Measurements from ENCODE around the gene TMEM238L.

Gene TMEM238L

DNA sequence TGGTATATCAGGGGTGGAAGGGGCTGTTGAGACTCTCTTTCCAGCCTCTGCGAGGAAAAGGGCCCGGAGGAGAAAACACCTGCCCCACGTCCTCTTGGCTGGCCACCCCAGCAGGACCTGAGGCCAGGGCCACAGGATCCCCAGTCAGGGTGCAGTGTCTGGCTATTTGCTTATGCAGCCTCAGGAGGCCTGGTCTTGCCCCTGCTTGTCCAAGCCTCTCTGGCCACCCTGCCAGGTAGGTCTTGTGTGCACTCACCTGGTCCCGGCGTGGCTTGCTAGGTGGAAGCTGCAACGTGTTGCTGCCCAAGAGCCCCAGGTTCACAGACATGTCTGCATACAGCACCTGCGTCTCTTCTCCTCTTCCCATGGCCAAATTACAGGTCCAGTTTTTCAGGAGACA, 549 bp downstream of the TMEM238L start:
- no peak for DNase-seq

DNA sequence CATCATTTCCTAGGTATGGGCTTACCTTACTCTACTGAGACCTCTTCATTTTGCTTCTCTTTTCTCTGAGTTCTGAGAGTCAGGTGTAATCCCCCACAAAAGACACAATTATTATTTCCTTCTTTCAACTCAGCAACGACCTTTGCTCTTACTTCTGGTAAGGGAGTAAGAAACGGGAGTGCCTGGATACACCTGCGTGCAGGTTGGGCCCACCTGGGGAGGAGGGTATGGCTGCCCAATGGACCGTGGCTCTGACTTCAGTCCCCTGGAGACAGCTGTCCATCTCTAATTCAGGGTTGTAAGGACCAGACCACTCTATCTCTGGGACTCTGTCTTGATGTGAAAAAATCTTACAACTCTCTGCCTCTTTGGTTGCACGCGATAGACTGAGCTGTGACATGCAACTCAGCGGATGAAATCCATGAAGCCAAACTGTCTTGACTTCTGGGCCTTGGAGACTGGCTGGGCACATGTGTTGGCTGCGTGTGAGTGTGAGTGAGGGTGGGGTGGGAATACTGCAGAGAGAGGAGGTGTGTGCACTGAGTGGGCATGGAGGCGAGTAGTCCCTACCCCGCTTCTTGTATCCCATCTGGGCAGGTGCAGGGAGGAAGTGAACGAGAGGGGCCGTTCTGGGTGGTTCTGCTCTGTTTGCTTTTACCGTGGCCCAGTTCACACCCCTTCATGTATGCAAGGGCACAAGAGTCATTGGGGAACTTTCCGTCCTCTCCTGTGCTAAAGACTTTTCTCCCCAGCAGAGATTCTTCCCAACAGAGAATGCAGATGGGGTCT, 1.2 kb downstream of the TMEM238L start:
- DNase-seq = no peak

DNA sequence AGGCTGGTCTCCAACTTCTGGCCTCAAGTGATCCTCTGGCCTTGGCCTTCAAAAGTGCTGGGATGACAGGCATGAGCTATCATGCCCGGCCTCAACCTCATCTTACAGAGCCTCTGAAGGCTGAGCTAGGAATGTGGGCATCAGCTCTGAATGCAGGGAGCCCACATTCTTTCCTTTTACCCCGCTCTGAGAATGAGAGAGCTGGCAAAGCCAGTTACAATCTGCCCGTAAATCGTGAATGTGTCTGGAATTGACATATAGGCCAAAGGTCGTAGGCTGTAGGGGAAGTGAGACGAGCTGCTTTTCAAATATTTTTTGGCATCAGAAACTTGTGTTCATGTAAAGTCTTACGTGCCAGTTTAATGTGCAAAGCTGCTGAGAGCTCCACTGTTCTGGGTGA, 4.5 kb downstream of the TMEM238L start:
- no peak for DNase-seq

DNA sequence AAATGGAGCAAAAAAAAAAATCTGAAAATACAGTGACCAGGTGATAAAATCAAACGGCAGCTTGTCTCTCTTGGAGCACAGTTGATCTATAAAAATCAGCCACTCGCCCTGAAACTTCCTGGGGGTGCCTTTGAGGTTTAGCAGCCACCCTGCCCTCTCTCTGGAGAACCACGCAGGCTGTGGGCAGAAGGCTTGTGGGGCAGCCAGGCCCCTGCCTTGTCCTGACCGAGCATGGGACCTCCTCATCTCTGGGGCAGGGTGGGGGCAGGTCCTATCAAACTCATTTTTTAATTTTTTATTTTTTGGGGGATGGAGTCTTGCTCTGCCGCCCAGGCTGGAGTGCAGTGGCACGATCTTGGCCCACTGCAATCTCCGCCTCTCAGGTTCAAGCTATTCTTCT, 5.0 kb downstream of the TMEM238L start:
- no peak for DNase-seq

DNA sequence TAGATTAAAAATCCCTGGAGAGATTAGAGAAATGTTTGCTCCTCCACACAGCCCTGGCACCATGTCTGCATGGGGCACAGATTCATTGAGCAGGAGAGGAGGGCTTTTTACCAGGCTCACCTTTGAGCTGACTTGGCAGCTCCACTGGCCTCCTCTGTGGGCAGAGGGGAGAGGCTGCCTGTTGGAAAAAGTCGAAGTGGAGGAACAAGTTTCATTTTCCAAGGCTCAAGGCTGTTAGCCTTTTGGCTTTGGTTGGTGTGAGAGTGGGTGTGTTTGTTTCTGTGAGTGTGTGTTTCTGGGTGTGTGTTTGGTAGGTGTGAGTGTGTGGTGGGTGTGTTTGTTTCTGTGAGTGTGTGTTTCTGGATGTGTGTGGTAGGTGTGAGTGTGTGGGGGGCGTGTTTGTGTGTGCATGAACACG, 5.6 kb downstream of the TMEM238L start:
- DNase-seq = no peak

DNA sequence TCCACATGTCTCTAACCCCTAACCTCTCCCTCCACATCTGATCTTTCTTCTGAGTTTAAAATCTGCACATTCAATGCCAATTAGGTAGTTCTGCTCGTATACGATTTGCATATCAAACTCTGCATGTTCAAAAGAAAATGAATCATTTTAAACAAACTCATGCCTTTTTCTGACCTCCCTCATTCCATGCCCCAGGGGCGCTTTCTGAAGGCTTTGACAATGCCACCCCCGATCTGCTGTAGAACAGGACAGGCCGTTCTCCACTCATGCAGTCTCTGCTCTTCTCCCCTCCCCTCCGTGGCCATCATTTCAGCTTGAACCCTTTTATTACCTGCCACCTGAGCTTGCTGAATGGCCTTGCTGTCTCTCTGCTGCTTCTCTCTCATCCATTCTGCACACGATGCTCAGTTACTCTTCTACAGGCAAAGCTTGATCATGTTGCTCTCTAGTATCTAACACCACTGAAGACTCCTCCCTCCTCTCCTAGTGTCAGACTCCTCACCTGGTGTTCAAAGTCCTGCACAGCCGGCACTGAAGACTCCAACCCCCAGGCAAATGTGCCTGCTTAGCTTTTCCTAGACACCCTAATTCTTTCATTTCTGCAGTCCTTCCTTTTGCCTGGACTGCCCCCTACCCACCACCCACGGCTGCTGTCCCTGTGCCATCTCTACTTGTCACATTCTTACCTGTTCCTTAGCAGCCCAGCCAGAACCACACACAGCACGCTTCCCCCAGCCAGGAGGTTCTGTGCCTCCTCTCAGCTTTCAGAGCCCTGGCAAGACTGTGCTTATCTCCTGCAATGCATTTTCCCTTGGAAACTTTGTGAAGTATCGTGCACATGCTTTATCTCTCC, 6.2 kb downstream of the TMEM238L start:
- DNase-seq = no peak

DNA sequence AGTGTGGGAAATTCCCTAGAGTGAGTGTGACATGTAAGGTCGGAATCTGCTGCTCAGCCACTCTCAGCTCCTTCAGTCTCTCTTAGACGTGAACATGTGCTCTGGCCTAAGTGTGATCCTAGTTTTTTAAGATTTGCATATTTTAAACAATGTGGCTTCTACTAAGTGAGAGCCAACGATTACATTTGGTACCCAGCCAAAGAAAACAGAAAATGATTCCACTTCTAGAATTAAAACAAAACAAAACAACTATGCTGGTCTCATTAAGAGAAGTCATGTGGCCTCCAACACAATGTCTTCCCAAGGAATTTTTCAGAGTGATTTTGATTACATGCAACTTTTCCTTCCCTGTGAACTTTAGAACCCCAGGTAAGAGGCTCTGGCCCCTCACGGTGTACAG, 10.1 kb downstream of the TMEM238L start:
- DNase-seq = no peak

DNA sequence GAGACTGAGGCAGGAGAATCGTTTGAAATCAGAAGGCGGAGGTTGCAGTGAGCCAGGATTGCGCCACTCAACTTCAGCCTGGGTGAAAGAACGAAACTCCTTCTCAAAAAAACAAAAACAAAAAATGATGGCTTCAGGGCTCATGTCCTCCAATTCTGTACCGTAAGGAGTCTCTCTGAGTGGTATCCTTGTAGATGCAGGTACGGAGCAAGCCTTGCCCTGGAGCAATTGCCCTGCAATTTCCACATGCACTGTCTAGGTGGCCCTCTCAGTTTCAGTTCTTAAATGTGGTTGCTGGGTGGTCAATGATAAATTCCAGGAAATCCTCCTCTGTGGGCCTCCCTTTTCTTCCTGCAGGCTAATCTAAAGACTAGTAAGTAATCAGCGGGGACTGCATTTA, 10.6 kb downstream of the TMEM238L start:
- DNase-seq = no peak

DNA sequence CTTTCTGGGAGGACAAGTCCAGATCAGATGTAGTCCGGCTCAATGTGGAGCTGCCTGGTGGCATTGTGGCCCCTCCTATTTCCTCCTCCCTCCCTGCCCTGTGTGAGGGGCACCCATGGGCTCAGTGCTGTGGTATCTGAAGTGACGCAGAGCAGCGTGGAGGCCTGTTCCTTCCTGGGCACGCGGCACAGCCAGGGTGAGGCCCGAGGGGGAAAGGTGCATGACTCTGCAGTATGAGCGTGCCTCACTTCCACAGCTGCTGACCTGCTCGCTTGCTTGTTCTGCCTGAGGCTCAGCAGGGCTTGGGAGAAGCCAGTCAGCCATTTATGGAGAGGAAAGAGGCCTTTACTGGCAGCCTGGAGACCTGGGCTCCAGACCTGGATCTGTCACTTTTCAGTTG, 11.7 kb downstream of the TMEM238L start:
- DNase-seq = no peak

DNA sequence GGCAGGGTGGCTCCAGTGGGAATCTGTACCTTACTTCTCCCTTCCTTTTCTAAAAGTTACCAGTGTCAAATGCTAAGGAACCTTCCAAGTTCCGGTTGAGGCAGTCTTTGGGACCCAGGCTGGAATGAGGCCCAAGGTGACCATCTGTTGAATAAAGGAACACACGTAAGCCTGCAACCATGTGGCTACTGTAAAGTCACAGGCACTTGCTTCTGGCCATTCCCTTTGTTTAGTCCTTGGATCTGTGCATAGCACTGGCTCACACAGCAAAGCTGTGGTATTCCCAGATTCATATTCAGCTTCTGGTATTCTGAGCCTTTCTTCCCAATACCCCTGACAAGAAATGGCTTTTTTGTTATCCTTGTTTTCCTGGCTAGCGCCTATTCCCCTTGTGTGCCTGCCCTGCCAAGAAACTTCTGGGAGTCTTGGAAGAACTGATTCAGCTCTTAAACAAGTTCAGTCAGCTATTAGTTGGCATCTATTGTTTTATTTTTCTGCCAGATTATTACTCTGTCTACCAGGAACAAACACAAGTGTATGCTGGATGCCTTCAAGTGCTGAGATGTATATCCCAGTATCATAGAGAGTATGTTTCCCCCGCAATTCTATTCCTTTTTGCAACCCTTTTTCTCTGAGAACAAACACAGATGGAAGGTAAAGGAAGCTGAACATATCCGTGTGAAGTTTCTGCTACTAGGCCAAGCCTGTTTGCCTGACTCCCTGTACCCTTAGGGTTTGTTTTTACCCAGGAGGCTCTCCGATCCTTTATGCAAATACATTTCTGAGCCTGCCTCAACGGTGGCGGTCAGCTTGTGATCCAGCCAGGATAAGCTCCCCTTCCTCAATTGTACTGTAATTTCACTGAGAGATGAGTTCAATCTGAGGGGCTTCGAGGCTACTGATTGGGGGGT, 13.2 kb downstream of the TMEM238L start:
- DNase-seq = no peak

DNA sequence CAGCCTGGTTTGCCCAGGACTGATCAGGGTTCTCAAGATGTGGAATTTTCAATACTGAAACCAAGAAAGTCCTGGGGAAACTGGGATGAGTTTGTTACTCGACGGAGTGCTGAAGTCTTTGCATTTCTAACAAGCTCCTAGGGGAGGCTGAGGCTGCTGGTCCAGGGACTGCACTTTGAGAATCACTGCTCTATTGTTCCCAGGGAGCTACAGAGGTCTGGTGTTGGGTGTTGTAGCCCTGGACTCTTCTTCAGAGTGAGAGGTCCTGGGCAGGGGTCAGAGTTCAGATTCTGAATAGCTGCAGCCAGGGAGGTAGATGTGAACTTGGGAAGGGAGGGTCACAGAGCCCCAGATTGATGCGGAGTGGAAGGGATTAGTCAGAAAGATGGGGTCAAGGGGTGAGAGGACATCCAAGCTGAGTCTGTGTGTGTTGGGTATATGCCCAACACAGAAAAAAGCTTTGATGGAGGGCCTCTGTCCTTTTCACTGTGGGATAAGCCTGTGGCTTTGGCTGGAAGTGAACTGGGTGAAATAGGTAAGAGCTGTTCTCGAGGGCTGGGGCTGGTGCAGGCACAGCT, 14.1 kb downstream of the TMEM238L start:
- no peak for DNase-seq

DNA sequence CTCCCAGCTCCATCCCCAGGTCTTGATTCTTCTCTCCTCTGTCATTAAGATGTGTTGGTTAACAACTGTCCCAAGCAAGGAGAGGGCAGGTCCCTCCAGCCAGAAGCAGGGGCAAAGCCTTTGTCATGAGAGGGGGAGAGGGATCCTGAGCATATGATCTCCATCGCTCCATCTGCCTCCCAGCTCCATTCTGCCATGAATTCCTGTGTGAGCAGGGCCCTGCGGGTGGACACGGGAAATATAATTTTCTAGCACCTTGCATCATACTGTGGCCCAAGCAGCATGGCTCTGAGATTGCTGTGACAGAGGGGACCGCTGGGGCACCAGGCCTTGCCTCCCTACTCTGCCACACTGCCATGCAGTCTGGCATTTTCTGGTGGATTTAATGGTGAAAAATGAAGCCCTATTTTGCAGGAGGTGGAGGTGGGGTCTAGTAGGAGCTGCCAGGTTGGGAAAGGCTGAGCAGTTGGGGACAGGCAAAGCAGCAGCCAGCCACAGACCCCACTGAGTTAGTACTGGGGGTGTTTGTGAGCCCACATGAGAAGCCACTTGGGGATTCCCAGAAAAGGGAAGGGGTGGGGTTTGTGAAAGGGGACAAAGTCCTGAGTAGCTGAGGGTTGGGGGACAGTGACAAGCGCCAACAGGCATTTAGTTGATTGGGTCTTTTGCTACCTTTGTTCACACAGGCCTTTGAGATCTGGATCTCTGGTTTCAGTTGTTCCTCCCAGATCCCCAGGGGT, 16.4 kb downstream of the TMEM238L start:
- DNase-seq = no peak

DNA sequence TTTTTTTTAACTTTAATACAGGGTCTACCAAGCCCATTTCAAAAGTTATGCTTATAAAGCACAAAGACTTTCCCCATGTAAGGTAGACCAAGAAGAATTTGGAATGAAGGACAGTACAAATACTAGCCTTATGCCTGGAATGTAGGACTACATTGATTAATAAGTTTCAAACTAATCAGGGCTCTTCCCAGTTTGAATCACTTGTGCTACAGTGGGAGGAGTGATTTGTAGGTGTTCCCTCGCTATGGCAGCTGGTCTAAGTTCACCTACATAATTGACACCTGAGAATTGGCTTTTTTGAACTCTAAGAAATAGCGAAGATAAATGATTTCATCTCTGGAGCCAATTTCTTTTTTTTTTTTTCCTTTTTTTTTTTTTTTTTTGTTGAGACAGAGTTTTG, 18.6 kb downstream of the TMEM238L start:
- no peak for DNase-seq

DNA sequence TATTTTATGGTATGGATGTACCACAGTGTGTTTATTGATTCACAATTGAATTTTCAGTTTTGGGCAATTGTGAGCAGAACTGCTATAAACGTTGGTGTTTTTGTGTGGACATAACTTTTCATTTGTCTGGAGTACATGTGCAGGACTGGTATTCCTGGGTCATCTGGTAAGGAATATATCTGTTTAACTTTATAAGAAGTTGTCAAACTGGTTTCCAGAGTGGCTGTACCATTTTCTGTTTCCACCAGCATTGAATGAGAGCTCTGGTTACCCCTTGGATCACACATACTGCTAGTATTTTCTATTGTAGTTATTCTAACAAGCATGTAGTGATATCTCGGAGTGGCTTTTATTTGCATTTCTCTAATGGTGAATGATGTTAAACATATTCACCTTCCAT, 24.3 kb downstream of the TMEM238L start:
- no peak for DNase-seq

DNA sequence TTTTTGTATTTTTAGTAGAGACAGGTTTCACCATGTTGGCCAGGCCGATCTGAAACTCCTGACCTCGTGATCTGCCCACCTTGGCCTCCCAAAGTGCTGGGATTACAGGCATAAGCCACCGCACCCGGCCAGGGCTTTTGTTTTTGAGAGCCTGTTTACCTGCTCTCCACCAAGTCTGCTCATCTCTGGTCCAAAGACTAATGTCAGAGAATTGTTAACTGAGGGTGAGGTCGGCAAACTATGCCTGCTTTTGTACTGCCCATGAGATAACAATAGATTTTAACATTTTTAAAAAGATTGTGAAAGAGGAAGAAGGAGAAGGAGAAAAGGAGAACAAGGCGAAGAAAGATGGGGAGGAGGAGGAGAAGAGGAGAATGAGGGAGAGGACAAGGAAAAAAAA, 26.0 kb downstream of the TMEM238L start:
- no peak for DNase-seq

DNA sequence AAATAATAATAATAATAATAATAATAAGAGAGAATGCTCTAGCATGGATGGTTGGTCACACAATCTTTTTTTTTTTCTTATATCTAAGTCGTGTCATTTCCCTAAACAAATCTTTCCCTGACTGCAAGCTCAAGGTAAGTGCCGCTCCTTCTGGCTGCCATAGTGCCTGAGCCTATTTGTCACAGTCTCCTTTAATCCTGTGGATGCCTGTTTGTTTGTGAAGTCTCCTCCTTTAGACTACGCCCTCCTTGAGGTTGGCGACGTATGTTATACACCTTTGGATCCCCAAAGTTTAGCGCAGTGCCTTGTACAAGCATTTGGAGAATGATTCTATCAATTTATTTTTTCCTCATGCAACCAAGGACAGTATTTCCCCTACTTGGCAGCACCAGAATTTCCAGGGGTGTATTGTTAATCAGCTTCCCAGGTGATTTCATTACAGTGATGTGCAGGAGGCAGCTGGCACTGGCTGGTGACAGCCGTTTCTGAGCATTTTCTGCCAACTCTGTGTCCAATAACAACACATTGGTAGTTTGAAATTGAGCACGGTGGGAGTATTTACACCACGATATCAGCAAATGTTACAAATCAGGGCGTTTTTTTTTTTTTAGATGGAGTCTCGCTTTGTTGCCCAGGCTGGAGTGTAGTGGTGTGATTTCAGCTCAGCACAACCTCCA, 26.6 kb downstream of the TMEM238L start:
- DNase-seq = no peak

DNA sequence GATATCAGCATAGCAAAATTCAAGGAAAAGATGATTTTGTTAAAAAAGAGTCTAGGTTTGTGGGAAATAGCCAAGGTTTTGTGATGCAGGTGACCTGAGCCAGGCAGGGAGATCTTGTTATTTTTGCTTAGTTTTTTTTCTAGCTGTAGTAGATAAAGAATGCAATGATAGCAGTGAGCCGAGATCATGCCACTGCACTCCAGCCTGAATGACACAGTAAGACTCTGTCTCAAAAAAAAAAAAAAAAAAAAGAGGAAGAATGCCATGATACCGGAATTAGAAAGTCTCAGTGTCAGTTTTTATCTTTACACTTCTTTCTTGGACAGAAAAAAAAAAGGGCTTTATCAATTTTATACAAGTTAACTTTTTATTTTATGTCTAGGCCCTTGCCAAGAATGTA, 27.5 kb downstream of the TMEM238L start:
- no peak for DNase-seq

DNA sequence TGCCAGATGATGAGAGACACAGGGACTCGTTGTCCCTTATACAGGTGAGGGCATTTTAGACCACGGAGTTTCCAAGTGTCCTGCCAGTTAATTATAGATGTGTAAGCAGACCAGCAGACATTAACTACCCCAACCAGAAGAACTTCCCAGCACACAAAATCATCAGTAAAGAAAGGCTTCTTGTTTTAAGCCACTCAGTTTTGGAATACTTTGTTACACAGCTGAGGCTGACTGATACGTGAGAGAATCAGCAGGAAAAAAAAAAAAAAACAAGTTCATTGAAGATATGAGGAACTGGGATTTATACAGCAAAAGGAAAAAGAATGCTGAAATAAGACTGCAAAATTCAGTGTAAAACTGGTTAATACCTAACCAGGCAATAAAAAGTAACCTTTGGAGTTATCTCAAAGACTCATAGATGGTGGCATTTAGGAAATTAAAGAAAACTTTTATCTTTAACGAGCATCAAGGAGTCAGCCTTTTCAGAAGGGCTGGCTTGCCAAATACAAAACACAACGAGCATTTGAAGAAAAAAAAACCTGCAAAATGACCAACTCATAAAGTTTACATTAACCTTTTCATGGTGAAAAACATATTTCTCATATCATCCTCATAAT, 28.1 kb downstream of the TMEM238L start:
- DNase-seq = no peak

DNA sequence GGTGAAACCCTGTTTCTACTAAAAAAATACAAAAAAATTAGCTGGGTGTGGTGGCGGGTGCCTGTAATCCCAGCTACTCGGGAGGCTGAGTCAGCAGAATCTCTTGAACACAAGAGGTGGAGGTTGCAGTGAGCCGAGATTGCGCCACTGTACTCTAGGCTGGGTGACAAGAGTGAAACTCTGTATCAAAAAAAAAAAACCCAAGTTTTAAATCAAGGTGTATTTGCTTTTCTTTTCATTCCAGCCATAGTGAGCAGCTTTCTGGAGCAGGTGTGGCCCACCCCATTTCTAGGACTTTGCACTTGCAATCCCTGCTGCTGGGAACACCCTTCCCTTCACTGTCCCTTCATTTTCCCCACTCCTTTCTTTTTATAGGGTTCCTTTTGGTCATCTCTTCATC, 28.8 kb downstream of the TMEM238L start:
- no peak for DNase-seq

DNA sequence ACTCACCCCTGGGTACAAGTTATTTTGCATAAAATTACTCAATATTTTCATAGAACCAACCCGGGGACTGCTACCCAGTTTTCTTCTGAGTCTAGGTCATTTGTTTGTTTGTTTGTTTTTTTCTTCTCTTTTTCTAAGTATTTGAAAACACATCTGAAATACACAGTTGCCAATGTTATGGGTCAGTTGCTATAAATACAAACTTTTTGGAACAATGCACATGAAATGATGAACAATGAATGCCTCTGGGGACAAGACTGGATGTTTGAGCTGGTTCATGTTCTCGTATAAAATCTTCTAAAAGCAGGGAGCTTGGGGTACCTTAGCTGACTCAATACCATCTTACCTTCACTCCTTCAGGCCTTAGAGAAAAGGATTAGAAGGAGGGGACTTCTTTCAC, 30.5 kb downstream of the TMEM238L start:
- DNase-seq = no peak
